SK-N-SH treated with all-trans-retinoic acid at 6 μM for 48 hours (cell line): ENCODE data around the gene DISP3.

Source experiments
- ATAC-seq: fragments of 200-7000 bp; cut with Tn5 transposase; 3 replicates; pipeline ENCODE4 v1.9.1; 2020; ENCODE audit warnings: mild to moderate bottlenecking, moderate library complexity
- ARNTL ChIP-seq: fragments of 450-650 bp; formaldehyde crosslinking; IDR thresholded peaks from 2 replicates; pipeline ENCODE4 v1.5.0; 2020; ENCODE audit warnings: low read depth, mild to moderate bottlenecking, moderate library complexity, borderline replicate concordance
- CREB5 ChIP-seq: fragments of 250-450 bp; sonication (Bioruptor Pico); IDR thresholded peaks from 2 replicates; pipeline ENCODE4 v1.5.1; 2020; ENCODE audit warnings: low read depth, mild to moderate bottlenecking, moderate library complexity
- CSRNP3 ChIP-seq: fragments of 250-450 bp; sonication (Bioruptor Pico); IDR thresholded peaks from 2 replicates; pipeline ENCODE4 v1.5.1; 2021; ENCODE audit warnings: mild to moderate bottlenecking, moderate library complexity
- ESRRG ChIP-seq: fragments of 250-450 bp; sonication (Bioruptor Pico); IDR thresholded peaks from 2 replicates; pipeline ENCODE4 v1.6.1; 2021; ENCODE audit warnings: mild to moderate bottlenecking
- ISL1 ChIP-seq: fragments of 250-450 bp; sonication (Bioruptor Pico); IDR thresholded peaks from 2 replicates; pipeline ENCODE4 v2.1.2; 2022; ENCODE audit warnings: mild to moderate bottlenecking, moderate library complexity
- OSR1 ChIP-seq: fragments of 250-450 bp; sonication (Bioruptor Pico); IDR thresholded peaks from 2 replicates; pipeline ENCODE4 v1.8.0; 2022; ENCODE audit warnings: moderate library complexity, mild to moderate bottlenecking, inconsistent platforms
- PATZ1 ChIP-seq: fragments of 250-450 bp; sonication (Bioruptor Pico); IDR thresholded peaks from 2 replicates; pipeline ENCODE4 v1.8.0; 2020; ENCODE audit warnings: mild to moderate bottlenecking, moderate library complexity, borderline replicate concordance
- RARB ChIP-seq: fragments of 250-450 bp; sonication (Bioruptor Pico); IDR thresholded peaks from 2 replicates; pipeline ENCODE4 v1.8.0; 2021; ENCODE audit warnings: mild to moderate bottlenecking, moderate library complexity
- SNAI2 ChIP-seq: fragments of 250-450 bp; sonication (Bioruptor Pico); IDR thresholded peaks from 2 replicates; pipeline ENCODE4 v1.5.0; 2020; ENCODE audit warnings: mild to moderate bottlenecking, moderate library complexity
- TCF4 ChIP-seq: fragments of 250-450 bp; sonication (Bioruptor Pico); IDR thresholded peaks from 2 replicates; pipeline ENCODE4 v1.8.0; 2021; ENCODE audit warnings: mild to moderate bottlenecking, moderate library complexity, borderline replicate concordance
- TSHZ2 ChIP-seq: fragments of 250-450 bp; sonication (Bioruptor Pico); IDR thresholded peaks from 2 replicates; pipeline ENCODE4 v1.5.0; 2020; ENCODE audit warnings: mild to moderate bottlenecking, moderate library complexity
- ZC3H10 ChIP-seq: fragments of 250-450 bp; sonication (Bioruptor Pico); IDR thresholded peaks from 2 replicates; pipeline ENCODE4 v1.5.1; 2021; ENCODE audit warnings: mild to moderate bottlenecking, moderate library complexity
- ZFP3 ChIP-seq: fragments of 250-450 bp; sonication (Bioruptor Pico); IDR thresholded peaks from 2 replicates; pipeline ENCODE4 v1.5.0; 2020; ENCODE audit warnings: mild to moderate bottlenecking, moderate library complexity
- ZFP30 ChIP-seq: fragments of 450-650 bp; formaldehyde crosslinking; IDR thresholded peaks from 2 replicates; pipeline ENCODE4 v1.5.0; 2022; ENCODE audit warnings: mild to moderate bottlenecking, moderate library complexity
- ZNF565 ChIP-seq: fragments of 450-650 bp; formaldehyde crosslinking; conservative IDR thresholded peaks from 2 replicates; pipeline ENCODE4 v1.5.0; 2020; ENCODE audit warnings: low read depth, mild to moderate bottlenecking, moderate library complexity
- ZNF70 ChIP-seq: fragments of 450-650 bp; formaldehyde crosslinking; IDR thresholded peaks from 2 replicates; pipeline ENCODE4 v1.5.0; 2020; ENCODE audit warnings: mild to moderate bottlenecking, moderate library complexity
- ZNF8 ChIP-seq: fragments of 450-650 bp; formaldehyde crosslinking; IDR thresholded peaks from 2 replicates; pipeline ENCODE4 v1.5.0; 2020; ENCODE audit warnings: mild to moderate bottlenecking, moderate library complexity

DISP3 gene

GRCh38 chr1:11524465-11525150 is 45.7 kb downstream of the DISP3 start:
- TF ChIP-seq TSHZ2 (CRISPR knock-in tag) (no peak), ESRRG (no peak), SNAI2 (CRISPR knock-in tag) (no peak)
- no peak for ATAC-seq

GRCh38 chr1:11525151-11525505 is 46.2 kb downstream of the DISP3 start:
- no peak for ATAC-seq
- TF ChIP-seq SNAI2 (CRISPR knock-in tag) = no peak
- no peak for TF ChIP-seq ZC3H10 (CRISPR knock-in tag)
- TF ChIP-seq PATZ1 = no peak
- no peak for TF ChIP-seq ZFP3 (CRISPR knock-in tag)
- TF ChIP-seq TCF4 (CRISPR knock-in tag) = no peak
- no peak for TF ChIP-seq ARNTL (CRISPR knock-in tag)
- TF ChIP-seq, all 23 proteins: peak for 0

GRCh38 chr1:11525516-11525915 is 46.6 kb downstream of the DISP3 start:
- TF ChIP-seq CREB5 (CRISPR knock-in tag) = no peak
- no peak for TF ChIP-seq SNAI2 (CRISPR knock-in tag)
- TF ChIP-seq ZFP30 (CRISPR knock-in tag) = no peak
- TF ChIP-seq ZNF565 (CRISPR knock-in tag) = no peak
- TF ChIP-seq CSRNP3 = no peak
- no peak for TF ChIP-seq RARB (CRISPR knock-in tag)
- no peak for TF ChIP-seq TSHZ2 (CRISPR knock-in tag)
- no peak for TF ChIP-seq OSR1 (CRISPR knock-in tag)
- no peak for TF ChIP-seq ZNF70 (CRISPR knock-in tag)
- no peak for TF ChIP-seq TCF4 (CRISPR knock-in tag)
- no peak for ATAC-seq

GRCh38 chr1:11526071-11526895 is 47.3 kb downstream of the DISP3 start:
- no peak for ATAC-seq
- TF ChIP-seq ZNF8 (CRISPR knock-in tag) = no peak
- TF ChIP-seq PATZ1 = no peak
- no peak for TF ChIP-seq SNAI2 (CRISPR knock-in tag)
- TF ChIP-seq ISL1 (CRISPR knock-in tag) = no peak
- TF ChIP-seq ARNTL (CRISPR knock-in tag) = no peak
- no peak for TF ChIP-seq ZFP3 (CRISPR knock-in tag)
- TF ChIP-seq ZFP30 (CRISPR knock-in tag) = no peak
- TF ChIP-seq TSHZ2 (CRISPR knock-in tag) = no peak
- no peak for TF ChIP-seq ZNF70 (CRISPR knock-in tag)
- no peak for TF ChIP-seq ZNF565 (CRISPR knock-in tag)
